Upper lobe of left lung (tissue), 6 donors: ENCODE measurements around the gene NDUFB5. TPM values are rescaled to one million over a fixed set of nuclear protein-coding genes. Genes with fewer than 3 reads are reported as not detected.
"Not testable (repeated sequence)": the region's sequence is repeated elsewhere in the genome, so short reads cannot be mapped to it uniquely, and the experiment has no call there.

ENCODE experiments used
- ATAC-seq, 2 donors: fragments of 200-7000 bp; cut with Tn5 transposase; one replicate each; pipeline ENCODE4 v1.9.1; 2022; ENCODE audit warnings: mild to moderate bottlenecking in 2 of 2, moderate library complexity in 2 of 2; ENCODE audit not compliant: low FRiP score in 2 of 2
- DNase-seq, 2 donors: peaks; one replicate each; pipeline ENCODE4 v3.0.0-alpha.2; 2019 to 2020
- H3K27ac ChIP-seq, 4 donors: fragments of 200-600 bp; sonication (generic); one replicate each; pipeline ENCODE4 v1.5.1; 2016 to 2019
- H3K27me3 ChIP-seq, 4 donors: fragments of 200-600 bp; sonication (generic); one replicate each; pipeline ENCODE4 v1.5.1; 2017 to 2019
- H3K36me3 ChIP-seq, 4 donors: fragments of 200-600 bp; sonication (generic); one replicate each; pipeline ENCODE4 v1.5.1; 2016 to 2019
- H3K4me1 ChIP-seq, 4 donors: fragments of 200-600 bp; sonication (generic); one replicate each; pipeline ENCODE4 v1.5.1; 2018 to 2019
- H3K4me3 ChIP-seq, 4 donors: fragments of 200-600 bp; sonication (generic); one replicate each; pipeline ENCODE4 v1.5.1; 2017 to 2019; ENCODE audit warnings: mild to moderate bottlenecking in 2 of 4, moderate library complexity in 1 of 4
- H3K9me3 ChIP-seq, 4 donors: fragments of 200-600 bp; sonication (generic); one replicate each; pipeline ENCODE4 v1.5.1; 2018 to 2019
- CTCF ChIP-seq, 6 experiments: fragments of 450-650 bp in 4 of 6; fragments of 200-600 bp in 2 of 6; sonication (generic) in 2 of 6; IDR thresholded peaks; one replicate each; pipeline ENCODE4 v1.5.1; 2016 to 2019; ENCODE audit warnings: antibody characterized with exemption in 6 of 6
- EP300 ChIP-seq, 4 donors: sonication (generic); formaldehyde crosslinking; IDR thresholded peaks; one replicate each; pipeline ENCODE4 v1.5.1; 2017; ENCODE audit warnings: antibody characterized with exemption in 4 of 4, control low read depth in 2 of 4
- POLR2A ChIP-seq, 4 donors: fragments of 450-650 bp; IDR thresholded peaks; one replicate each; pipeline ENCODE4 v1.5.1; 2016 to 2017; ENCODE audit warnings: antibody characterized with exemption in 4 of 4, mild to moderate bottlenecking in 2 of 4
- POLR2AphosphoS5 ChIP-seq, 2 donors: sonication (generic); formaldehyde crosslinking; IDR thresholded peaks; one replicate each; pipeline ENCODE4 v1.5.1; 2017; ENCODE audit warnings: antibody characterized with exemption in 2 of 2
- WGBS, 2 donors: methylation state at CpG; one replicate each; pipeline ENCODE4 v1.1.5; 2017 to 2018; 5-methylcytosine and 5-hydroxymethylcytosine counted together
- total RNA-seq, 6 donors: library from RNA; depleted of rRNA in 4 of 6; stranded (reverse); fragments of >200 nt in 4 of 6; gene quantifications; one replicate each; pipeline versions ENCODE4 v1.1.0 to v1.2.1, GENCODE V29; 2016 to 2021
- donor health status: DM: no; HTN: no; CAD: no; lungs with moderate emphysema.
- donor health status: DM: no; HTN: yes; CAD: no; lungs with severe emphysema.

NDUFB5 gene
- total RNA-seq, 6 donors from 2014 or later, result 32.6 to 92.2 (median 62.3) TPM

DNA sequence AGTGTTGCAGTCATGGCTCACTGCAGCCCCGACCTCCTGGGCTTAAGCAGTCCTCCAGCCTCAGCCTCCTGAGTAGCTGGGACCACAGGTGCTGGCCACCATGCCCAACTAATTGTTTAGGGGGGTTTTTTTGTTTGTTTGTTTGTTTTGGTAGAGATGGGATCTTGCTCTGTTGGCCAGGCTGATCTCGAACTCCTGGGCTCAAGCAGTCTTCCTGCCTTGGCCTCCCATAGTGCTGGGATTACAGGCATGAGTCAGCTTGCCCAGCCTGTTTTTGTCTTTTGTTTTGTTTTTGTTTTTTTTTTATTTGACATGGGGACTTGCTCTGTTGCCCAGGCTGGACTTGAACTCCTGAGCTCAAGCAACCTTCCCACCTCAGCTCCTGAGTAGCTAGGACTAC lies 17.4 kb downstream of the NDUFB5 start:
- no peak for ATAC-seq
- Histone ChIP-seq H3K36me3 (peaks cover 27 to 78% (median 44%) of the 10 kb centered on the region in 4 donors), H3K4me3 (no peak overlapping the region), H3K4me1 (no peaks in the 10 kb centered on the region), H3K27ac (no peak overlapping the region), H3K27me3 (no peaks in the 10 kb centered on the region), H3K9me3 (no peaks in the 10 kb centered on the region)
- TF ChIP-seq EP300 (IDR thresholded peaks at IDR 0.05), result no peak
- no peak for TF ChIP-seq POLR2AphosphoS5 (IDR thresholded peaks at IDR 0.05)
- no peak for TF ChIP-seq CTCF (IDR thresholded peaks at IDR 0.05)
- TF ChIP-seq POLR2A (IDR thresholded peaks at IDR 0.05), result no peak
- DNase-seq, result no peak
- 96 to 97% methylated on average over 2 of the region's 2 CpGs for WGBS, 2 donors

- no peak for ATAC-seq
- Histone ChIP-seq H3K27ac (no peak overlapping the region), H3K27me3 (no peaks in the 10 kb centered on the region), H3K4me3 (no peak overlapping the region), H3K4me1 (no peaks in the 10 kb centered on the region), H3K9me3 (no peaks in the 10 kb centered on the region), H3K36me3 (peaks cover 27 to 55% (median 35%) of the 10 kb centered on the region in 4 donors)
- WGBS, 2 donors, result 82 to 85% methylated on average over 3 of the region's 3 CpGs
- no peak for DNase-seq
- TF ChIP-seq POLR2A (IDR thresholded peaks at IDR 0.05) (no peak), EP300 (IDR thresholded peaks at IDR 0.05) (no peak), CTCF (IDR thresholded peaks at IDR 0.05) (no peak), POLR2AphosphoS5 (IDR thresholded peaks at IDR 0.05) (no peak)
Observed at GRCh38 chr3:179624451-179624850, 19.9 kb downstream of the NDUFB5 start.

DNA sequence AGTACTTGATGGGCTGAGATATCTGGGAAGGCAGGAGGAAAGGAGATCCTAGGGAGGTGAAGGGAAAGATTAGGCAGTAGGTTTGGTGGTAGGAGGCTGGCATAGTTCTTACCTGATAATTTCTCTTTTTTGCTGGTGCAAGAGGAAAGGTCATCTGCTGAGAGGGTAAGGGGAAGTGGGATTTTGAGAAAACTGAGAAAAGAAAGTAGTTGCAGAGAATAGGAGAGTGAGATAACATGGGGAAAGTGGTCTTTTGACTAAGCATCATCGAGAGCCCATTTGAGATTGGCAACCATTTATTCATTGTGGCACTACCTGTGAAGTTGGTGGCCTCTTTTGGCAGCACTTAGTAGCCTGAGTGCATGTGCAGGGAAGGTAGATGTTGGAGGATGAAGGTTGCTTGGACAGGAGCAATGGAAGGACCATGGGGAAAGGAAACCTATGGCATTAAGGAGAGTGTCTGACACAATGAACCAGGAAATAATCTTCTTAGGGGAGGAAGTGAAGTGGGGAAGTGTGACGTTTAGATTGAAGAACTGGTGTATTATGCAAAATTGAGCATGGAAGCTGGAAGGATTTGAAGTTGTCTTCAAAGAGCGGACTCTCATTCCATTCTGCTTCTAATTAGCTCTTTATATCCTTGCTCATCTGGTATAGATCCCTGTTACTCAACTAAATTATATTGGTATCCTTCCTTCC lies 26.3 kb downstream of the NDUFB5 start:
- ATAC-seq (no peak), DNase-seq (no peak)
- no peak overlapping the region for H3K4me3 ChIP-seq
- no peaks in the 10 kb centered on the region for H3K9me3 ChIP-seq
- H3K4me1 ChIP-seq, result no peaks in the 10 kb centered on the region
- H3K27ac ChIP-seq, result no peak overlapping the region
- H3K36me3 ChIP-seq, result peaks cover 0 to 2% (median 0%) of the 10 kb centered on the region in 4 donors
- no peaks in the 10 kb centered on the region for H3K27me3 ChIP-seq
- WGBS, 2 donors, result 60 to 71% methylated on average over 3 of the region's 3 CpGs
- no peak for TF ChIP-seq POLR2A (IDR thresholded peaks at IDR 0.05)
- no peak for TF ChIP-seq CTCF (IDR thresholded peaks at IDR 0.05)
- no peak for TF ChIP-seq EP300 (IDR thresholded peaks at IDR 0.05)
- TF ChIP-seq POLR2AphosphoS5 (IDR thresholded peaks at IDR 0.05), result no peak

- ATAC-seq (no peak), DNase-seq (no peak)
- H3K9me3 ChIP-seq, result no peaks in the 10 kb centered on the region
- H3K4me1 ChIP-seq, result no peaks in the 10 kb centered on the region
- WGBS, 2 donors, result 95 to 100% methylated on average over 1 of the region's 1 CpG
- no peaks in the 10 kb centered on the region for H3K27me3 ChIP-seq
- no peaks in the 10 kb centered on the region for H3K36me3 ChIP-seq
- no peak overlapping the region for H3K4me3 ChIP-seq
- TF ChIP-seq POLR2AphosphoS5 (IDR thresholded peaks at IDR 0.05) (no peak), CTCF (IDR thresholded peaks at IDR 0.05) (no peak), POLR2A (IDR thresholded peaks at IDR 0.05) (no peak), EP300 (IDR thresholded peaks at IDR 0.05) (no peak)
- no peak overlapping the region for H3K27ac ChIP-seq
Observed at GRCh38 chr3:179640469-179640868, 35.9 kb downstream of the NDUFB5 start.

DNA sequence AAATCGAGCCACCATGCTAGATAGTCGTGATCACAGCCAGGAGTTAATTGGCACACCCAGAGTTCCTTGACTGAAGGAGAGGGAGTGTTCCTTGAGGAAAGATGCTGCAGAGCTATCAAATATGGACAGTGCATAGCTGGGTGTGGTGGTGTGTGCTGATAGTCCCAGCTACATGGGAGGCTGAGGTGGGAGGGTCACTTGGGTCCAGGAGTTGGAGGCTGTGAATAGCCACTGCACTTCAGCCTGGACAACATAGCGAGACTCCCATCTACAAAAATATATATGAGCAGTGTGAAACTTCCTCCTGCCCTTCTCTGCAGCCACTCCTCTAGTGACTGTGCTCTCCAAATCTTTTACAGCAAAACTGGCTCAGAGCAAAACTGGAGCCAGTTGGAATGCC lies 38.3 kb downstream of the NDUFB5 start:
- no peaks in the 10 kb centered on the region for H3K4me1 ChIP-seq
- no peak for DNase-seq
- H3K27ac ChIP-seq, result no peak overlapping the region
- no peak overlapping the region for H3K4me3 ChIP-seq
- 85 to 93% methylated on average over 3 of the region's 3 CpGs for WGBS, 2 donors
- H3K27me3 ChIP-seq, result no peaks in the 10 kb centered on the region
- no peak for TF ChIP-seq POLR2AphosphoS5 (IDR thresholded peaks at IDR 0.05)
- no peak for TF ChIP-seq POLR2A (IDR thresholded peaks at IDR 0.05)
- no peak for TF ChIP-seq CTCF (IDR thresholded peaks at IDR 0.05)
- no peak for TF ChIP-seq EP300 (IDR thresholded peaks at IDR 0.05)
- H3K36me3 ChIP-seq, result no peaks in the 10 kb centered on the region
- ATAC-seq, result no peak
- no peaks in the 10 kb centered on the region for H3K9me3 ChIP-seq

DNA sequence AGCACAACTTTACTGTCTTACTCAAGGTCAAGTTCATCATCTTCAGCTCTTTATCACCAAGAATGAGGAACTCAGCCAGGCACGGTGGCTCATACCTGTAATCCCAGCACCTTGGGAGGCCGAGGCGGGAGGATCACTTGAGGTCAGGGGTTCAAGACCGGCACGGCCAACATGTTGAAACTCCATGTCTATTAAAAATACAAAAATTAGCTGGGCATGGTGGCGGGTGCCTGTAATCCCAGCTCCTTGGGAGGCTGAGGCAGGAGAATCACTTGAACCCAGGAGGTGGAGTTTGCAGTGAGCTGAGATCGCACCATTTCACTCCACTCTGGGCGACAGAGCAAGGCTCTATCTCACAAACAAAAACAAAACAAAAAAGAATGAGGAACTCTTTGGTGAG lies 39.2 kb downstream of the NDUFB5 start:
- H3K27ac ChIP-seq, result peak overlapping the region in 1 of 4 donors; percentile 31
- not testable (repeated sequence) for ATAC-seq
- WGBS, 2 donors, result 85 to 89% methylated on average over 8 of the region's 8 CpGs

More for the DNA sequence above, 39.2 kb downstream of the NDUFB5 start:
- not testable (repeated sequence) for H3K36me3 ChIP-seq, H3K4me1 ChIP-seq, H3K4me3 ChIP-seq, H3K27me3 ChIP-seq, DNase-seq, H3K9me3 ChIP-seq
